NCI-H526 (cell line): ENCODE data around the gene HIGD1A.

Experiments used
- DNase-seq, 2 experiments: peaks; one replicate each; lab custom pipeline; 2025; lab: John Stamatoyannopoulos, UW

Gene HIGD1A

GRCh38 chr3:42799376-42799775 is 4.9 kb downstream of the HIGD1A start:
- DNase-seq, result no peak

GRCh38 chr3:42796332-42796885 is 7.9 kb downstream of the HIGD1A start:
- no peak for DNase-seq

GRCh38 chr3:42795621-42796181 is 8.6 kb downstream of the HIGD1A start:
- DNase-seq, result no peak

- DNase-seq, result no peak
Observed at GRCh38 chr3:42790714-42791229, 13.5 kb downstream of the HIGD1A start.

- DNase-seq, result no peak
Observed at GRCh38 chr3:42786631-42787030, 17.7 kb downstream of the HIGD1A start.

- no peak for DNase-seq
Observed at GRCh38 chr3:42786212-42786611, 18.1 kb downstream of the HIGD1A start.

GRCh38 chr3:42780892-42781700 is 23.2 kb downstream of the HIGD1A start:
- DNase-seq, result peak; percentile 16 to 78

GRCh38 chr3:42780398-42780797 is 23.9 kb downstream of the HIGD1A start:
- no peak for DNase-seq

- DNase-seq, result no peak
Observed at GRCh38 chr3:42778644-42779043, 25.6 kb downstream of the HIGD1A start.

GRCh38 chr3:42773409-42773751 is 30.9 kb downstream of the HIGD1A start:
- DNase-seq, result no peak

- peak; percentile 79 to 92 for DNase-seq
Observed at GRCh38 chr3:42772670-42773408, 31.5 kb downstream of the HIGD1A start, which contains the start of gene CCDC13. Gene CCDC13, minus strand, starts transcription at chr3:42773253. Its CDS starts 14,908 bp downstream, at chr3:42758345.

- DNase-seq, result no peak
Observed at GRCh38 chr3:42771271-42771670, 33.0 kb downstream of the HIGD1A start.

GRCh38 chr3:42769477-42770131 is 34.7 kb downstream of the HIGD1A start:
- DNase-seq, result no peak

- no peak for DNase-seq
Observed at GRCh38 chr3:42764561-42765295, 39.6 kb downstream of the HIGD1A start.

GRCh38 chr3:42764115-42764514 is 40.2 kb downstream of the HIGD1A start:
- no peak for DNase-seq

GRCh38 chr3:42763021-42763420 is 41.3 kb downstream of the HIGD1A start:
- peak; percentile 25 to 78 for DNase-seq

GRCh38 chr3:42762046-42762724 is 42.1 kb downstream of the HIGD1A start:
- DNase-seq, result no peak

GRCh38 chr3:42758126-42758525 is 46.2 kb downstream of the HIGD1A start:
- DNase-seq, result no peak

- no peak for DNase-seq
Observed at GRCh38 chr3:42756681-42757213, 47.5 kb downstream of the HIGD1A start.
